GM19455 (cell line): Measurements from ENCODE around the gene NFE2.
"Not testable (repeated sequence)": the region's sequence is repeated elsewhere in the genome, so short reads cannot be mapped to it uniquely, and the experiment has no call there.

ENCODE experiments used
- ATAC-seq: cut with Tn5 transposase; IDR thresholded peaks from one replicate; pipeline ENCODE4 v1.9.1; 2021; ENCODE audit not compliant: unreplicated experiment

Gene NFE2

GRCh38 chr12:54284070-54284780 is 16.6 kb downstream of the NFE2 start:
- not testable (repeated sequence) for ATAC-seq

- no peak for ATAC-seq
Measured at GRCh38 chr12:54282949-54283593, 17.7 kb downstream of the NFE2 start.

GRCh38 chr12:54281694-54282093 is 19.1 kb downstream of the NFE2 start:
- not testable (repeated sequence) for ATAC-seq

- ATAC-seq = not testable (repeated sequence)
Measured at GRCh38 chr12:54281261-54281638, 19.6 kb downstream of the NFE2 start.

GRCh38 chr12:54280468-54281260 is 20.2 kb downstream of the NFE2 start, which contains the start of gene HNRNPA1:
TSS of gene HNRNPA1 (plus strand) at chr12:54280726. CDS start at chr12:54280808, 82 bp downstream.
- peak; percentile 85 for ATAC-seq

GRCh38 chr12:54279632-54280467 is 21.0 kb downstream of the NFE2 start, which contains the start of gene CBX5:
TSS of gene CBX5 (minus strand) at chr12:54280122. CDS start at chr12:54257650, 22,472 bp downstream.
- ATAC-seq = peak; percentile 74

- no peak for ATAC-seq
Measured at GRCh38 chr12:54279227-54279631, 21.6 kb downstream of the NFE2 start.

GRCh38 chr12:54277823-54278276 is 23.0 kb downstream of the NFE2 start:
- ATAC-seq = no peak

- ATAC-seq = no peak
Measured at GRCh38 chr12:54276368-54276767, 24.4 kb downstream of the NFE2 start.

GRCh38 chr12:54273981-54274380 is 26.8 kb downstream of the NFE2 start:
- no peak for ATAC-seq

GRCh38 chr12:54272214-54272613 is 28.6 kb downstream of the NFE2 start:
- no peak for ATAC-seq

- no peak for ATAC-seq
Measured at GRCh38 chr12:54270345-54270744, 30.5 kb downstream of the NFE2 start.

GRCh38 chr12:54266852-54267251 is 34.0 kb downstream of the NFE2 start:
- no peak for ATAC-seq

GRCh38 chr12:54265364-54265812 is 35.4 kb downstream of the NFE2 start:
- ATAC-seq = no peak

GRCh38 chr12:54262403-54262925 is 38.4 kb downstream of the NFE2 start:
- no peak for ATAC-seq

GRCh38 chr12:54261815-54262402 is 38.9 kb downstream of the NFE2 start:
- no peak for ATAC-seq

GRCh38 chr12:54259194-54260011 is 41.4 kb downstream of the NFE2 start:
- no peak for ATAC-seq

- no peak for ATAC-seq
Measured at GRCh38 chr12:54258201-54258681, 42.6 kb downstream of the NFE2 start.

- no peak for ATAC-seq
Measured at GRCh38 chr12:54257332-54257731, 43.5 kb downstream of the NFE2 start.
